T1000 (cell line): Measurements from ENCODE around the gene TIMP2.

Source experiments
- DNase-seq: peaks from one replicate; lab custom pipeline; 2025; ENCODE audit warnings: mixed read lengths; lab: John Stamatoyannopoulos, UW

The TIMP2 gene

GRCh38 chr17:78812855-78813254 is 112.3 kb downstream of the TIMP2 start:
- DNase-seq, result no peak

GRCh38 chr17:78808163-78808562 is 117.0 kb downstream of the TIMP2 start:
- DNase-seq, result no peak

GRCh38 chr17:78806451-78806850 is 118.7 kb downstream of the TIMP2 start:
- no peak for DNase-seq

- DNase-seq, result no peak
Observed at GRCh38 chr17:78805301-78805700, 119.9 kb downstream of the TIMP2 start.

GRCh38 chr17:78804777-78805176 is 120.4 kb downstream of the TIMP2 start:
- no peak for DNase-seq

GRCh38 chr17:78803186-78803845 is 121.9 kb downstream of the TIMP2 start:
- no peak for DNase-seq
